B cell (primary cell): Measurements from ENCODE around the gene COX6B2. TPM values are rescaled to one million over a fixed set of nuclear protein-coding genes. Genes with fewer than 3 reads are reported as not detected.

Source experiments
- ATAC-seq: fragments of 200-7000 bp; cut with Tn5 transposase; one replicate; pipeline ENCODE4 v1.10.0; 2021; ENCODE audit warnings: low read depth, mild to moderate bottlenecking, moderate number of reproducible peaks, moderate library complexity
- CTCF ChIA-PET: fragments of 350-600 bp; sonication (Branson Sonifier 250); formaldehyde crosslinking; loops from one replicate; lab custom pipeline; 2021; ENCODE audit warnings: antibody characterized with exemption, inconsistent platforms; lab: Charles Lee
- POLR2A ChIA-PET: fragments of 350-600 bp; sonication (Branson Sonifier 250); formaldehyde crosslinking; loops from one replicate; lab custom pipeline; 2021; ENCODE audit warnings: antibody characterized with exemption; lab: Charles Lee
- DNase-seq: peaks from one replicate; pipeline ENCODE4 v3.0.0; 2013
- H2AFZ ChIP-seq: 2 replicates; pipeline ENCODE4 v1.6.1; 2012; ENCODE audit warnings: mild to moderate bottlenecking, low read depth, low read length; ENCODE audit not compliant: insufficient read depth, poor library complexity, severe bottlenecking
- H3K27ac ChIP-seq, 2 donors: 1 replicate in 1 of 2; 2 replicates in 1 of 2; pipeline ENCODE4 v1.5.1; 2012 to 2013; ENCODE audit warnings: low read length in 2 of 2, mild to moderate bottlenecking in 2 of 2, moderate library complexity in 1 of 2
- H3K27me3 ChIP-seq, 4 experiments: fragments of 200-600 bp in 1 of 4; sonication (generic) in 1 of 4; replicated peaks in 1 of 4; 1 replicate in 2 of 4; 2 replicates in 2 of 4; pipeline versions ENCODE4 v1.6.1 to v1.7.0; 2013 to 2016; ENCODE audit warnings: low read length in 3 of 4, mild to moderate bottlenecking in 2 of 4, mixed read lengths in 1 of 4, moderate library complexity in 1 of 4; ENCODE audit not compliant: insufficient read depth in 4 of 4, control insufficient read depth in 3 of 4; ENCODE audit errors: control extremely low read depth in 1 of 4
- H3K36me3 ChIP-seq, 2 experiments: replicated peaks in 1 of 2; 1 replicate in 1 of 2; 2 replicates in 1 of 2; pipeline versions ENCODE4 v1.6.1 to v1.7.1; 2013; ENCODE audit warnings: low read length in 1 of 2; ENCODE audit not compliant: insufficient read depth in 2 of 2, control insufficient read depth in 1 of 2; ENCODE audit errors: control extremely low read depth in 1 of 2, extremely low read depth in 1 of 2
- H3K4me1 ChIP-seq, 2 donors: fragments of 200-600 bp in 1 of 2; sonication (generic) in 1 of 2; 1 replicate in 1 of 2; 2 replicates in 1 of 2; pipeline versions ENCODE4 v1.5.1 to v1.6.1; 2013 to 2017; ENCODE audit warnings: low read length in 2 of 2; ENCODE audit not compliant: control insufficient read depth in 2 of 2, insufficient read depth in 2 of 2
- H3K4me2 ChIP-seq: replicated peaks from 2 replicates; pipeline ENCODE3; 2012; ENCODE audit warnings: mild to moderate bottlenecking, low read depth, low read length; ENCODE audit not compliant: poor library complexity, severe bottlenecking
- H3K4me3 ChIP-seq, 5 experiments: fragments of 200-600 bp in 1 of 5; sonication (generic) in 1 of 5; 1 replicate in 3 of 5; 2 replicates in 2 of 5; pipeline versions ENCODE4 v1.5.1 to v1.7.0; 2011 to 2016; ENCODE audit warnings: low read length in 4 of 5, mild to moderate bottlenecking in 4 of 5, low read depth in 2 of 5, control low read depth in 1 of 5, moderate library complexity in 1 of 5; ENCODE audit not compliant: insufficient read depth in 1 of 5; ENCODE audit errors: control extremely low read depth in 1 of 5, extremely low read depth in 1 of 5
- H3K79me2 ChIP-seq: fragments of 200-600 bp; sonication (generic); one replicate; pipeline ENCODE4 v1.6.0; 2016; ENCODE audit warnings: low read length; ENCODE audit not compliant: control insufficient read depth, insufficient read depth
- H3K9ac ChIP-seq: fragments of 200-600 bp; sonication (generic); 2 replicates; pipeline ENCODE4 v1.6.1; 2017; ENCODE audit warnings: mild to moderate bottlenecking, low read length, moderate library complexity
- H3K9me3 ChIP-seq, 3 donors: one replicate each; pipeline versions ENCODE4 v1.6.1 to v1.7.1; 2013; ENCODE audit warnings: low read length in 2 of 3; ENCODE audit not compliant: control insufficient read depth in 2 of 3, insufficient read depth in 1 of 3; ENCODE audit errors: control extremely low read depth in 1 of 3
- H4K20me1 ChIP-seq: 2 replicates; pipeline ENCODE4 v1.6.0; 2012; ENCODE audit warnings: mild to moderate bottlenecking, low read length; ENCODE audit not compliant: insufficient read depth, control insufficient read depth, poor library complexity, severe bottlenecking
- H3K27ac Mint-ChIP-seq: one replicate; pipeline ENCODE4 v1.8.0; 2021; ENCODE audit warnings: mixed read lengths
- H3K27me3 Mint-ChIP-seq: one replicate; pipeline ENCODE4 v1.8.0; 2021; ENCODE audit warnings: mixed read lengths
- H3K4me1 Mint-ChIP-seq: one replicate; pipeline ENCODE4 v1.8.0; 2021; ENCODE audit warnings: mixed read lengths
- H3K4me3 Mint-ChIP-seq: one replicate; pipeline ENCODE4 v1.8.0; 2021; ENCODE audit warnings: mixed read lengths
- H3K9me3 Mint-ChIP-seq: one replicate; pipeline ENCODE4 v1.8.0; 2022; ENCODE audit warnings: mixed read lengths; ENCODE audit not compliant: insufficient read depth
- CTCF ChIP-seq: fragments of 200-600 bp; IDR thresholded peaks from one replicate; pipeline ENCODE4 v1.8.0; 2022; ENCODE audit warnings: antibody characterized with exemption, mild to moderate bottlenecking
- EZH2 ChIP-seq: IDR thresholded peaks from 2 replicates; pipeline ENCODE4 v1.6.1; 2012; ENCODE audit warnings: borderline replicate concordance, low read depth, mild to moderate bottlenecking, moderate library complexity, low read length; ENCODE audit not compliant: insufficient read depth, poor library complexity, severe bottlenecking
- WGBS: methylation state at CpG from one replicate; pipeline ENCODE4 v1.1.5; 2013; ENCODE audit warnings: missing lambda C conversion rate; ENCODE audit not compliant: insufficient coverage; 5-methylcytosine and 5-hydroxymethylcytosine counted together
- intact Hi-C: fragments of 100-400 bp; cut with micrococcal nuclease; formaldehyde crosslinking; loops from one replicate; pipeline ENCODE4 v1.10.0; 2022
- polyA plus RNA-seq: library from polyadenylated mRNA; depleted of rRNA; stranded (reverse); fragments of >200 nt; gene quantifications from 2 replicates; pipeline ENCODE4 v1.2.3, GENCODE V29; 2012
- total RNA-seq, 2 donors: library from RNA; stranded (reverse); fragments of 120-200 nt in 1 of 2; gene quantifications; 1 replicate in 1 of 2; 2 replicates in 1 of 2; pipeline versions ENCODE4 v1.2.3 to v1.2.4, GENCODE V29; 2013 to 2022

The COX6B2 gene
- total and polyA plus RNA-seq, 2 donors (not counting 1 experiment from before 2014, with no cell fraction given), result not detected

- H3K4me2 ChIP-seq, result no peak overlapping the region
- peak overlapping the region; percentile 89 for H3K4me3 Mint-ChIP-seq
- H3K9me3 ChIP-seq, result no peaks in the 10 kb centered on the region
- H3K27ac Mint-ChIP-seq, result peak overlapping the region; percentile 46
- peaks cover 0 to 9% of the 10 kb centered on the region in 2 experiments for H3K36me3 ChIP-seq
- H3K27ac ChIP-seq, result no peak overlapping the region
- H3K4me1 ChIP-seq, result peaks cover 26 to 38% of the 10 kb centered on the region in 2 donors
- H3K9me3 Mint-ChIP-seq, result no peaks in the 10 kb centered on the region
- ChIA-PET POLR2A (interaction anchor here (1.2 to 2.6 kb wide), 2 partner anchors 43 to 241 kb away, joined by 11 to 12 read pairs; partner anchors contain the start of gene KMT5C), CTCF (interaction anchor here (1.6 to 3.1 kb wide), 5 partner anchors 43 to 241 kb away, joined by 9 to 39 read pairs (median 19); partner anchors contain the start of gene KMT5C)
- H2AFZ ChIP-seq, result no peak overlapping the region
- intact Hi-C loops, result no loop called here
- H4K20me1 ChIP-seq, result peaks cover 23% of the 10 kb centered on the region
- no peaks in the 10 kb centered on the region for H3K27me3 Mint-ChIP-seq
- H3K9ac ChIP-seq, result no peak overlapping the region
- TF ChIP-seq EZH2, result no peak
- no peak for TF ChIP-seq CTCF
- no peak overlapping the region for H3K4me3 ChIP-seq
- no peak for ATAC-seq
- DNase-seq, result no peak
- H3K27me3 ChIP-seq, result no peaks in the 10 kb centered on the region
- WGBS, result 100% methylated on average over 3 of the region's 3 CpGs
- peaks cover 40% of the 10 kb centered on the region for H3K4me1 Mint-ChIP-seq
- H3K79me2 ChIP-seq, result peaks cover 30% of the 10 kb centered on the region
Measured at GRCh38 chr19:55382522-55383054, 28.1 kb upstream of the COX6B2 start.

- TF ChIP-seq EZH2 (no peak), CTCF (no peak)
- POLR2A ChIA-PET, result no interaction called here
- intact Hi-C loops, result no loop called here
- H3K9me3 Mint-ChIP-seq, result no peaks in the 10 kb centered on the region
- H3K9ac ChIP-seq, result no peak overlapping the region
- peaks cover 24% of the 10 kb centered on the region for H3K79me2 ChIP-seq
- H3K4me1 ChIP-seq, result peaks cover 20 to 32% of the 10 kb centered on the region in 2 donors
- H3K4me2 ChIP-seq, result no peak overlapping the region
- H3K4me3 ChIP-seq, result no peak overlapping the region
- H3K4me1 Mint-ChIP-seq, result peaks cover 34% of the 10 kb centered on the region
- H3K4me3 Mint-ChIP-seq, result peak overlapping the region; percentile 53
- H3K9me3 ChIP-seq, result no peaks in the 10 kb centered on the region
- ATAC-seq, result no peak
- H3K27ac ChIP-seq, result no peak overlapping the region
- CTCF ChIA-PET, result interaction anchor here (3.1 kb wide), 1 partner anchor 241 kb away, joined by 39 read pairs; no protein-coding TSS in a partner anchor
- WGBS, result 97% methylated on average over 5 of the region's 5 CpGs
- no peak overlapping the region for H3K27ac Mint-ChIP-seq
- DNase-seq, result no peak
- H3K36me3 ChIP-seq, result peaks cover 0 to 3% of the 10 kb centered on the region in 2 experiments
- H2AFZ ChIP-seq, result no peak overlapping the region
- no peaks in the 10 kb centered on the region for H3K27me3 ChIP-seq
- H3K27me3 Mint-ChIP-seq, result no peaks in the 10 kb centered on the region
- H4K20me1 ChIP-seq, result peaks cover 17% of the 10 kb centered on the region
Measured at GRCh38 chr19:55382013-55382412, 27.5 kb upstream of the COX6B2 start.
